Activated CD8-positive, alpha-beta T cell treated with anti-CD3 and anti-CD28 coated beads, Interleukin-2, amount 10 ng/mL, durations not matched to agents 7 days and 5 days (primary cell): ENCODE results near the gene PHF1. TPM values are rescaled to one million over a fixed set of nuclear protein-coding genes. Genes with fewer than 3 reads are reported as not detected.

Source experiments
- ATAC-seq: fragments of 150-1000 bp; cut with Tn5 transposase; one replicate; pipeline ENCODE4 v1.10.0; 2021; ENCODE audit warnings: moderate library complexity
- CTCF ChIA-PET: fragments of 350-600 bp; sonication (Branson Sonifier 250); formaldehyde crosslinking; loops from one replicate; lab custom pipeline; 2021; ENCODE audit warnings: antibody characterized with exemption; lab: Charles Lee
- POLR2A ChIA-PET: fragments of 350-600 bp; sonication (Branson Sonifier 250); formaldehyde crosslinking; loops from one replicate; lab custom pipeline; 2021; ENCODE audit warnings: antibody characterized with exemption; lab: Charles Lee
- DNase-seq: peaks from one replicate; pipeline ENCODE4 v3.0.0-alpha.2; 2020
- H3K27ac Mint-ChIP-seq: one replicate; pipeline ENCODE4 v1.8.0; 2021; ENCODE audit warnings: mild to moderate bottlenecking, mixed read lengths
- H3K27me3 Mint-ChIP-seq: one replicate; pipeline ENCODE4 v1.8.0; 2021; ENCODE audit warnings: low read depth, mixed read lengths
- H3K36me3 Mint-ChIP-seq: one replicate; pipeline ENCODE4 v1.8.0; 2021; ENCODE audit warnings: low read depth, mixed read lengths
- H3K4me1 Mint-ChIP-seq: one replicate; pipeline ENCODE4 v1.8.0; 2021; ENCODE audit warnings: low read depth, mixed read lengths
- H3K4me3 Mint-ChIP-seq: one replicate; pipeline ENCODE4 v1.8.0; 2021; ENCODE audit warnings: mild to moderate bottlenecking, mixed read lengths
- H3K9me3 Mint-ChIP-seq: one replicate; pipeline ENCODE4 v1.8.0; 2022; ENCODE audit warnings: mixed read lengths; ENCODE audit not compliant: insufficient read depth
- total RNA-seq, 2 experiments: library from RNA; stranded (reverse); gene quantifications; one replicate each; pipeline ENCODE4 v1.2.3, GENCODE V29; 2021

Gene PHF1
- total RNA-seq, 2 experiments from 2014 or later, result 35.9 to 36.5 TPM

DNA sequence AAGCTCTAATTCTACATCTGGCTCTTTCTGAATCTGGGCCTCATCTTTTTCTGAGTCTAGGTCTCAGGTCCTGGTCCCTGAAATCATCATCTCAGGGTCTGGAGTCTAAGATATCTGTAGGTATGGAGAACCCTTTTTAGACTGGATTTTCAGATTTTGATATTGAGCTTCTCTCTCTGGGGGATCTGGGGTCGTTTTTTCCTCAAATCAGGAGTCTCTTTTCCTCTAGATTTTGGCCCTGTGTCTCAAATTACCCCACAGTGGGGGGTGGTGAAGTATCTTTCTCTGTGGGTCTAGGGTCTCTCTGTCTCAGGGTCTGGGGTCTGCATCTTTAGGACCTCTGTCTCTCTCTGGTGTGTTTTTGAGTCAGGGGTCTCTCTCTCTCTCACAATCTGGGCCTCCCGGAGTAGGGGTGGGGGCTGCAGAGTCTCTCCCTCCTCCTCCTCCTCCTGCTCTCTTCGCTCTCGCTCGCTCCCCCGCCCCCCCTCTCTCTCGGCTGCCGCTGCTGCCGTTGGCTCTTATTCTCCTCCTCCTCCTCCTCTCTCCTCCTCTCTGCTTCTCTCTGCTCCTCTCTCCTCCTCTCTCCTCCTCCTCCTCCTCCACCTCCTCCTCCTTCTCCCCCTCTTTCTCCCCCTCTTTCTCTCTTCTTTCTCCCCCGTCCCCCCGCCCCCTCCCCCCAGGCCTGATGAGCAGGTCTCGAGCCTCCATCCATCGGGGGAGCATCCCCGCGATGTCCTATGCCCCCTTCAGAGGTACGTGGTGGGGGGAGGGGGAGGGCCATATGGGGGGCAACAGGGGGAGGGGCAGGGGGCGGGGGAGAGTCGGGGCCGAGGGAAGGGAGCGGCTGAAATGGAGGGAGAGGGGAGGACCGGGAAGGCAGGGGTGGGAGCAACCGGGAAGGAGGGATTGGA, 9.0 kb downstream of the PHF1 start, which contains the start of gene SYNGAP1:
Gene SYNGAP1 (plus strand): TSS at position 486 of the 911 bp plus-strand sequence. CDS start 200 bp downstream, at position 686.
- H3K27ac Mint-ChIP-seq, result peak within 1 kb of the TSS; percentile 98
- CTCF ChIA-PET, result interaction anchor here (0.7 to 2.8 kb wide), 7 partner anchors 10 to 430 kb away, joined by 3 to 21 read pairs (median 4); no protein-coding TSS in a partner anchor

DNA sequence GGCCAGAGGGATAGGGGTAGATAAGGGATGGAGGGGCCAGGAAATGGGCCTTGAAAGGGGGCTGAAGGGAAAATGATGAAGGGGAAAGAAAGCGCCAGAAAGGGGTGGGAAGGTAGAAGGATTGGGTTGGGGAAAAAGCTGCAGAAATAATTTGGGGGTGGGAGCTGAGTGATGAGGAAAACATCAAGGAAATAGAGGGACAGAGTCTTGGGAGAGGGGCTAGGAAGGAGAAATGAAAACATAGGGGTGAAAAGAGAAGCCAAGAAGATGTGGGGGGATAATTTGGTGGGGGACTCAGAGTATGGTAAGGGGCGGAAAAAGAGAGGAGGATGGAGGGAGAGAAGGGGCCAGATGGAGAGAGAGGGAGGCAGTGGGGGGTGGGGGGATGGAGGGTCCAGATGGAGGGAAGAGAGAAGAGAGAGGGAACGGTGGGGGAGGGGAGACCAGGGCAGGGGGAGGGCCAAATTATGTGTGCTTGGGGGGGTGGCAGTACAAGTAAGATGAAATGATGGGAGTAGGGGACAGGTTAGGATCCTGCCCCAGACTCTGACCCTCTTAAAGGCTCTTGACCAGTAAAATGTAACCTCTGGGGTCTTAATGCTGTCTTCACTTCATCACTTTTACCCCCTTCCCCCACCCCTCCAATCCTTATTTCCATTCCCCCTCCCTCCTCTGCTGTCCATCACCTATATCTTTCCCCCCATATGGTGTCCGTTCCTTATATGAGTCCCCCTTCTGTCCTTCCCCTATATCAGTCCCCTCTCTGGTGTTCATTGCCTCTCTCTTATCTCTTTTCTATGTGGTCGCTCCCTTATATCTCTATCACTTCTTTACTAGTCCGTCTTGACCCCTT, 9.9 kb downstream of the PHF1 start:
- ATAC-seq (no peak), DNase-seq (no peak)
- Mint-ChIP-seq H3K4me1 (peaks cover 58% of the 10 kb centered on the region), H3K36me3 (peaks cover 12% of the 10 kb centered on the region), H3K9me3 (no peaks in the 10 kb centered on the region), H3K27me3 (peaks cover 7% of the 10 kb centered on the region), H3K27ac (no peak overlapping the region), H3K4me3 (peak overlapping the region; percentile 40)
- CTCF ChIA-PET, result interaction anchor here (2.8 kb wide), 1 partner anchor 9 kb away, joined by 21 read pairs; no protein-coding TSS in a partner anchor
- POLR2A ChIA-PET, result interaction anchor here (3.1 kb wide), 1 partner anchor 10 kb away, joined by 23 read pairs; no protein-coding TSS in a partner anchor

More for the DNA sequence above, 9.0 kb downstream of the PHF1 start, which contains the start of gene SYNGAP1:
- Mint-ChIP-seq H3K36me3 (peaks cover 18% of the 10 kb centered on the region), H3K9me3 (no peaks in the 10 kb centered on the region), H3K4me3 (peak within 1 kb of the TSS; percentile 96), H3K4me1 (peaks cover 60% of the 10 kb centered on the region), H3K27me3 (peaks cover 7% of the 10 kb centered on the region)
- DNase-seq (peak; percentile 62), ATAC-seq (no peak)
- POLR2A ChIA-PET, result interaction anchor here (0.6 to 3.1 kb wide), 11 partner anchors 10 to 158 kb away, joined by 3 to 23 read pairs (median 7); partner anchors contain the start of genes B3GALT4, PFDN6, RPS18 and VPS52

DNA sequence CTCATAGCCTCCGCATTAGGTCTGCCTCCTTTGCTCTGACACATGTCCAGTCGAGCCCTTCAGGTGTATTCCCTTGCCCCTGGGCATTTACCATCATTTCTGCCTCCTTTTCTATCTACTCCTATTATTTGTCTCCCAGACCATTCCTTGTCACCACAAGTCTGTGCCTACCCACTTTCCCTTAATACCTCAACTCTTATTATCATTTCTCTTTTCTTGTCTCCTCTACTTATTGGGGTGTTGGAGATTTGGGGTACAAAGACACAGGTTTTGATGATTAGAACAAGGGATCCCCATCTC, 10.5 kb downstream of the PHF1 start:
- ChIA-PET POLR2A (no interaction called here), CTCF (no interaction called here)
- DNase-seq, result no peak
- Mint-ChIP-seq H3K36me3 (peaks cover 8% of the 10 kb centered on the region), H3K9me3 (no peaks in the 10 kb centered on the region), H3K27ac (no peak overlapping the region), H3K27me3 (peaks cover 7% of the 10 kb centered on the region), H3K4me3 (no peak overlapping the region), H3K4me1 (peaks cover 55% of the 10 kb centered on the region)
- no peak for ATAC-seq

DNA sequence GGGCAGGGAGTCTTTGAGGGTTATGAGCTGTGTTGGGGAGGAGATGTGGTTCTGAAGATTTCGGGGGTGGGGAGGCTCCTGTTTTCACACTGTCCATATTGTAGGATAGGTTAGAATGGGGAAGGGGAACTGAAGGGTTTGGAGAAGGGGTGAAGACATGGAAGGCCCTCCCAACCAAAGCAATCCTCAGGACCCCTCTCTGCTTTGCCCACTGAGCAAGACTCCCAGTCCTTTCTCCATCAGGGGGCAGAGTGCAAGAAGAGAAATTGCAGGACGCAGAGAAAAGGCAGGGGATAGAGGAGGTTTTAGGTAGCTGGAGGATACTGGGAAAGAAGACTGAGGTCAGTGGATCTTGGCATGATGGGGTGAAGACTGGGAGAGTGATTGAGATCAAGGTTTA, 13.0 kb downstream of the PHF1 start:
- Mint-ChIP-seq H3K27me3 (peaks cover 7% of the 10 kb centered on the region), H3K27ac (no peak overlapping the region), H3K4me3 (peak overlapping the region; percentile 88), H3K36me3 (peaks cover 3% of the 10 kb centered on the region), H3K9me3 (no peaks in the 10 kb centered on the region), H3K4me1 (peaks cover 60% of the 10 kb centered on the region)
- ATAC-seq (no peak), DNase-seq (no peak)
- ChIA-PET CTCF (no interaction called here), POLR2A (interaction anchor here (3.0 kb wide), 1 partner anchor 9 kb away, joined by 12 read pairs; no protein-coding TSS in a partner anchor)

DNA sequence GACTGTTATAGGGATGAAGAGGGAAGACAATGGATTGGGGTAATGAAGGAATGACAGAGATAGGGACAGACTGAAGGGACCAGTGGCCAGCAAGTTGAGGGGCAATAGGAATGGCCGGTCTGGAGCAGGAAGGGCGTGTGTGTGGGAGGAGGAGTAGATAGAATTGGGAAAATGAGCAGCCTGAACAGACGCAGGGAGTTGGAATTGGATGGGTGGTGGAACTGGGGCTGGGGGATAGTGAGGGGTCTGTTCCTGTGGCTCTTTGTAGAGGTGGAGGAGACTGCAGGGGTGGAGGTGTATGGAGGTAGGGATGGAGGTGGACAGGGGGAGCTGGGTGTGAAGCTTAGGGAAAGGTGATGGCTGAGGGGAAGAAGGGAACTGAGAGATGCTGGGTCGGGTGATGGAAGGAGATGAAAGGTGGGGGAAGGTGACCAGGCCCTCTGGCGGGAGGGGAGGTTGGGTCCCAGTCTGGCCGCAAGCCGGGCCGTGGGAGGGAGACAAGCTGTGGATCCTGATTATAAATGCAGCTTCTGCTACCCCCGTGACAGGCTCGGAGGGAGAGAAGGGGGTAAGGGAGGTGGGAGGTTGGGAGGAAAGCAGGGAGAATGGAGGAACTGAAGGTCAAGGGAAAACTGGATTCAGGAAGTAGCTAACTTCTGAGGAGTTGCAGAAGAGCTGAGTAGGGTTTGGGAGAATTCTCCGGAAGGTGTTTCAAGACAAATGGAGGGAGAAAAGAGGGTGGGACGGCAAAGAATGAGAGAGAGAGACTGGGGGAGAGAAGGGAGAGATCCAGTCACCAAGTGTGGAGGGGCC, 14.2 kb downstream of the PHF1 start:
- H3K27me3 Mint-ChIP-seq, result peaks cover 7% of the 10 kb centered on the region
- ChIA-PET POLR2A (interaction anchor here (0.6 to 3.0 kb wide), 8 partner anchors 10 to 149 kb away, joined by 3 to 12 read pairs (median 4); partner anchors contain the start of genes B3GALT4 and ZBTB9), CTCF (interaction anchor here (1.0 to 2.4 kb wide), 13 partner anchors 7 to 196 kb away, joined by 3 to 11 read pairs (median 5); partner anchors contain the start of genes B3GALT4, BAK1, CUTA and ITPR3)
- H3K9me3 Mint-ChIP-seq, result no peaks in the 10 kb centered on the region
- DNase-seq, result no peak
- H3K36me3 Mint-ChIP-seq, result peaks cover 3% of the 10 kb centered on the region
- H3K4me1 Mint-ChIP-seq, result peaks cover 61% of the 10 kb centered on the region
- peak overlapping the region; percentile 89 for H3K27ac Mint-ChIP-seq
- H3K4me3 Mint-ChIP-seq, result peak overlapping the region; percentile 88
- no peak for ATAC-seq

DNA sequence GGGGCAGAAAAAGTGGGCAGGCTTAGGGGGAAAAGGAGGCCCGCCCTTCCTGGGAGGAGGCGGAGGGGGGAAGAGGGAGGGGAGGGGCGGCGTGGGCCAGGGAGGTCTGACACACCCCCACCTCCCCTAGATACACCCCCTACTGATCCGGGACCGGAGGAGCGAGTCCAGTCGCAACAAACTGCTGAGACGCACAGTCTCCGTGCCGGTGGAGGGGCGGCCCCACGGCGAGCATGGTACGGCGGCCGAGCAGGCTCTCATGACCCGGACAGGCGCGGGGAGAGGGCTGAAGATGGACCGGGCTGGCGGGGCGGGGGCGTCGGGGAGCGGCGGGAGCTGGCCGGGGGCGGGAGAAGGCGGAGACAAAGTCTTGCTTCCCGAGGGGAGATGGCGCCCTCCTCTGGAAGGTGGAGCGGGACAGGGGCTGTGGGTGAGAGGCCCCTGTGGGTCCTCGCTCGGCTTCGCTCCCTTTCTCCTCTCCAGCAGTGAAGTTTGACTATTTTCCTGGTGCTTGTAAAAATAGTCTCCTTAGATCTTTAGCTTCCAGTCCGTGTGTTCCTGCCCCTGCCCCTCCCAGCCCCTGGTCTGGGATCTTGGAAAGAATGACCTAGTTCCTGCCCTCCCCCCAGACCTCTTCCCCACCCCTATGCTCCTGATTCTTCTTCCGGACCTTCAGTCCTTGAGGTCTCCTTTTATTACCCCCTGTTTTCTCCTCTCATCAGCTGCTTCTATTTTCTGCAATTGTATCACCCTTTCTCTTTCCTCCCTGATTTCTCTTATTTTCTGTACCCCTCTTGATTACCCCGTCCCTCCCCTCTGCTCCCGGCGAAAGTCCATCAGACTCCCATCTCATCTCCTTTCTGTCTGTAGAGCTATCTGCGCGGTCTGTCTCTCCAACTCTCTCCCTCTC, 15.1 kb downstream of the PHF1 start:
- Mint-ChIP-seq H3K4me1 (peaks cover 68% of the 10 kb centered on the region), H3K4me3 (peak overlapping the region; percentile 88), H3K27ac (peak overlapping the region; percentile 89), H3K9me3 (no peaks in the 10 kb centered on the region), H3K36me3 (peaks cover 3% of the 10 kb centered on the region), H3K27me3 (peaks cover 7% of the 10 kb centered on the region)
- DNase-seq, result peak; percentile 88
- ChIA-PET POLR2A (interaction anchor here (0.6 to 3.0 kb wide), 11 partner anchors 8 to 149 kb away, joined by 3 to 12 read pairs (median 3); partner anchors contain the start of genes B3GALT4, CUTA and ZBTB9), CTCF (interaction anchor here (0.5 to 2.4 kb wide), 16 partner anchors 8 to 195 kb away, joined by 3 to 11 read pairs (median 5); partner anchors contain the start of genes B3GALT4, BAK1, CUTA and ITPR3)
- peak; percentile 66 for ATAC-seq

DNA sequence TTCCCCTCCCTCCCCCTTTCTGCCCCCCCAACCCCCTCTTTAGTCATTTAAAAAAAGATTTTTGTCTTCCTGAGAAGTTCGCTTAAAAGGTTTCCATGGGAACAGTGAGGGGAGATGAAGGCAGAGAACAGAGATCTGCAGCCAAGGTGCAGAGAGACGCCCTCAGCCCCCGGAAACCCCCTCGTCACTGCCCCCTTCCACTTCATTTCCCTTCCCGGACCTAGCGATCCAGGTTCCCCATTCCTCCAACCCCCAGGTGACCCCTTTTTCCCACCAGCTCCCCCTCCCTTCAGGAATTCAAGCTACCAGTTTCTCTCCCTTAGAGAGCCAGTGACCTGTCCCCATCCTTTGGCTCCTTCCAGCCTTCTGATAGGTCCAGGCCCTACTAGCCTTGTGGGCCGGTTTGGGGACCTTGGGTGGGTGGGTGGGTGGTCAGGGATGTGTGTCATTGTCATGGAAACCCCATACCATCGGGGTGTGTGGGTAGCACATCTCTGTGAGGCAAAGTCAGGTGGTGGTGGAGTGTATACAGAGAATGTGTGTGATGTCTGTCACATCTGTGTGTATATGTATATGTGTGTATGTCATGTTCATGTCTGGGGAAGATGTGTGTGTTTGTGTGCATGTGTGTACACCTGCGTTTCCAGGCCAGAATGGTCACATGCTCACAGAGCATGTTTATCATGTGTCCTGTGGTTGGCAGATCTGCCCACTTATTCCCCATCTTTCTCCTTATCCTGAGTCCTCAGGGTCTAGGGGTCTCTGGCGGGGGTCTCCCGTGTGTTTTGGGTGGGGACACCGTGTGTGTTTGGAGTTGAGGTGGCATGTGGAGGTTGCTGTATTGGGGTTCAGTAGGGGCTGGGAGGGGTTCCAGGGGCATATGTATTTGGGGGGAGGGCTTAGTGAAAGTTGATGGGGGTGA, 16.0 kb downstream of the PHF1 start:
- peak overlapping the region; percentile 89 for H3K27ac Mint-ChIP-seq
- POLR2A ChIA-PET, result interaction anchor here (0.8 to 3.0 kb wide), 7 partner anchors 9 to 150 kb away, joined by 3 to 12 read pairs (median 6); partner anchors contain the start of genes B3GALT4, CUTA and ZBTB9

DNA sequence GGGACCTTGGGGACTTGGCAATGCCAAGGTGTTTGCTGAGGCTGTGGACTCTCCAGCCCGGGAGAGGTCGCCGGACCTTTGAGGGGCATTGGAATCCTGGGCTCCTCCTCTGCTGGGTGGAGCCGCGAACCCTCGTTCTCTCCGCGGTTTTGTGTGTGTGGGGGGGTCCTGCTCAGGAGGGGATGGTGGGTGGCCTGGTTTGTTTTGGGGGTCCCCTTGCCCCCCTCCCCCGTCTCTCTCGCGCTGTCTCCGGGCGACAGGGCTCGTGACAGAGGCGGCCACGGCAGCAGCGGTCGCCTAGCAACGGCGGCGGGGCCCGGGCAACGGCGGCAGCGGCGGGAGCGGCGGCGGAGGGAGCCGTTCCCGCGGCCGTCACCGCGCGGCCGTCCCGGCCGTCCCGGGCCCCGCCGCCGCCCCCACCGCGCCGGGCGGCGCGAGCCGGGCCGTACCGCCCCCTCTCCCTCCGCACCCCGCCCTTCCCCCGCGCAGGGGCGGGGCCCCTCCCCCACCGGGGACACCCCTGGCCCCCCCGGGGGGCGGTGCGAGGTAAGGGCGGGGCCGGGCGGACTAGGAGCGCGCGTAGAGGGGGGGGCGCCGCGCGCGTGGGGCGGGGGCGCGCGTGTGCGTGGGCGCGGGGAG, 16.9 kb downstream of the PHF1 start:
- Mint-ChIP-seq H3K27me3 (no peaks in the 10 kb centered on the region), H3K9me3 (no peaks in the 10 kb centered on the region), H3K27ac (peak overlapping the region; percentile 89), H3K36me3 (peaks cover 8% of the 10 kb centered on the region), H3K4me1 (peaks cover 74% of the 10 kb centered on the region), H3K4me3 (peak overlapping the region; percentile 88)
- CTCF ChIA-PET, result interaction anchor here (1.8 to 4.1 kb wide), 2 partner anchors 9 to 10 kb away, joined by 4 to 21 read pairs; partner anchors contain the start of genes CUTA and SYNGAP1
- ATAC-seq (peak; percentile 4), DNase-seq (peak; percentile 65)
- POLR2A ChIA-PET, result no interaction called here

More for the DNA sequence above, 16.0 kb downstream of the PHF1 start:
- Mint-ChIP-seq H3K4me1 (peaks cover 65% of the 10 kb centered on the region), H3K4me3 (peak overlapping the region; percentile 88), H3K27me3 (peaks cover 3% of the 10 kb centered on the region), H3K9me3 (no peaks in the 10 kb centered on the region), H3K36me3 (peaks cover 3% of the 10 kb centered on the region)
- CTCF ChIA-PET, result interaction anchor here (0.5 to 2.4 kb wide), 13 partner anchors 9 to 1873 kb away, joined by 3 to 11 read pairs (median 5); partner anchors contain the start of genes B3GALT4, BAK1, CUTA and PFDN6
- ATAC-seq (peak; percentile 5), DNase-seq (peak; percentile 35)
